Aorta (tissue), 5 donors: Measurements from ENCODE around the gene TRIM15. TPM values are rescaled to one million over a fixed set of nuclear protein-coding genes. Genes with fewer than 3 reads are reported as not detected.
"Not testable (repeated sequence)": the region's sequence is repeated elsewhere in the genome, so short reads cannot be mapped to it uniquely, and the experiment has no call there.

ENCODE experiments used
- ATAC-seq: fragments of 200-7000 bp; cut with Tn5 transposase; one replicate; pipeline ENCODE4 v1.9.1; 2022; ENCODE audit warnings: moderate library complexity; ENCODE audit not compliant: low FRiP score
- DNase-seq, 2 donors: peaks; one replicate each; pipeline ENCODE4 v3.0.0-alpha.2; 2020
- H3K27ac ChIP-seq, 2 donors: one replicate each; pipeline ENCODE4 v1.5.1; 2013; ENCODE audit warnings: low read length in 2 of 2, mild to moderate bottlenecking in 2 of 2, moderate library complexity in 2 of 2, control low read depth in 1 of 2, inconsistent platforms in 1 of 2, low read depth in 1 of 2
- H3K27me3 ChIP-seq, 2 donors: one replicate each; pipeline ENCODE4 v1.6.1; 2013; ENCODE audit warnings: control low read depth in 1 of 2, low read length in 1 of 2, mild to moderate bottlenecking in 1 of 2, moderate library complexity in 1 of 2; ENCODE audit not compliant: insufficient read depth in 2 of 2, control insufficient read depth in 1 of 2
- H3K36me3 ChIP-seq, 2 donors: one replicate each; pipeline ENCODE4 v1.6.1; 2013; ENCODE audit warnings: control low read depth in 1 of 2, low read length in 1 of 2, mild to moderate bottlenecking in 1 of 2; ENCODE audit not compliant: insufficient read depth in 2 of 2, control insufficient read depth in 1 of 2
- H3K4me1 ChIP-seq, 2 donors: one replicate each; pipeline ENCODE4 v1.6.1; 2013; ENCODE audit warnings: low read length in 2 of 2, control low read depth in 1 of 2, mild to moderate bottlenecking in 1 of 2, moderate library complexity in 1 of 2; ENCODE audit not compliant: insufficient read depth in 2 of 2, control insufficient read depth in 1 of 2
- H3K4me3 ChIP-seq, 2 donors: one replicate each; pipeline ENCODE4 v1.5.1; 2013; ENCODE audit warnings: low read length in 2 of 2, control low read depth in 1 of 2, mild to moderate bottlenecking in 1 of 2
- H3K9me3 ChIP-seq: one replicate; pipeline ENCODE4 v1.6.1; 2013; ENCODE audit warnings: mild to moderate bottlenecking, low read length; ENCODE audit not compliant: control insufficient read depth
- WGBS, 2 donors: extraction: QIAGEN DNeasy Blood & Tissue Kit; methylation state at CpG; one replicate each; pipeline ENCODE4 v1.1.7; 2013; 5-methylcytosine and 5-hydroxymethylcytosine counted together
- intact Hi-C, 2 donors: fragments of 100-400 bp; cut with DNase I; formaldehyde crosslinking; loops; one replicate each; pipeline versions ENCODE4 v1.14.2 to v1.15.0; 2022
- polyA plus RNA-seq, 2 donors: library from polyadenylated mRNA; stranded (reverse); fragments of 200-250 nt; gene quantifications; one replicate each; pipeline ENCODE4 v1.2.3, GENCODE V29; 2013
- total RNA-seq, 2 donors: library from RNA; stranded (reverse); fragmentation: NEBNext Ultra II Directional; extraction: Animal tissue kit (Norgen Biotek cat#: 25700); gene quantifications; one replicate each; pipeline ENCODE4 v1.2.1, GENCODE V29; 2021
- donor health status: healthy with polysubstance abuse.
- donor health status: Bipolar disorder and iron deficiency.
- donor health status: DM: no; HTN: no; CAD: no.
- donor health status: DM: no; HTN: no; CAD: no.
- donor health status: DM: yes; HTN: yes; CAD: no.

Gene TRIM15
- total and polyA plus RNA-seq, 4 donors = 1.6 to 7.0 TPM; not detected in 2

- H3K4me3 ChIP-seq, H3K9me3 ChIP-seq, H3K36me3 ChIP-seq, ATAC-seq, DNase-seq, H3K27me3 ChIP-seq, H3K4me1 ChIP-seq, H3K27ac ChIP-seq, intact Hi-C loops: not testable (repeated sequence)
- 90 to 96% methylated on average over 22 to 23 of the region's 23 CpGs for WGBS, 2 donors
These were observed 58.6 kb downstream of the TRIM15 start for GRCh38 chr6:30221956-30222355.

Other genes with a start within 250 kb of the TRIM15 start
- gene HLA-A, start 221.0 kb upstream of the TRIM15 start, total RNA-seq = 100 to 1,000 TPM; 468 to 599 TPM
- 100 to 1,000 TPM; 216 to 526 TPM for gene HLA-A, start 221.0 kb upstream of the TRIM15 start, polyA plus RNA-seq
- 10 to 100 TPM; 20.5 to 21.4 TPM for gene POLR1H, start 102.3 kb upstream of the TRIM15 start, total RNA-seq
- 10 to 100 TPM; 21.0 to 42.1 TPM for gene POLR1H, start 102.3 kb upstream of the TRIM15 start, polyA plus RNA-seq
- gene PPP1R11, start 96.3 kb upstream of the TRIM15 start, total RNA-seq = 10 to 100 TPM; 40.0 to 43.8 TPM
- 10 to 100 TPM; 61.6 to 66.7 TPM for gene PPP1R11, start 96.3 kb upstream of the TRIM15 start, polyA plus RNA-seq
- not detected for gene RNF39, start 87.8 kb upstream of the TRIM15 start, total RNA-seq
- gene RNF39, start 87.8 kb upstream of the TRIM15 start, polyA plus RNA-seq = under 1 TPM in 1 of 2 donors, not detected in 1; 0.26 TPM
- gene TRIM31, start 50.5 kb upstream of the TRIM15 start, total RNA-seq = not detected
- 10 to 100 TPM in 1 of 2 donors, under 1 TPM in 1; 0.79 to 13.8 TPM for gene TRIM31, start 50.5 kb upstream of the TRIM15 start, polyA plus RNA-seq
- not detected for gene TRIM40, start 27.4 kb upstream of the TRIM15 start, total RNA-seq
- 1 to 10 TPM in 1 of 2 donors, not detected in 1; 2.9 TPM for gene TRIM40, start 27.4 kb upstream of the TRIM15 start, polyA plus RNA-seq
- under 1 TPM in 1 of 2 donors, not detected in 1; 0.12 TPM for gene TRIM10, start 2.3 kb upstream of the TRIM15 start, total RNA-seq
- gene TRIM10, start 2.3 kb upstream of the TRIM15 start, polyA plus RNA-seq = under 1 TPM in 1 of 2 donors, not detected in 1; 0.13 TPM
- 10 to 100 TPM; 35.1 to 36.5 TPM for gene TRIM26, start 49.9 kb downstream of the TRIM15 start, total RNA-seq
- gene TRIM26, start 49.9 kb downstream of the TRIM15 start, polyA plus RNA-seq = 10 to 100 TPM; 20.1 to 24.3 TPM
- 10 to 100 TPM; 13.8 to 15.5 TPM for gene TRIM39, start 163.4 kb downstream of the TRIM15 start, total RNA-seq
- 10 to 100 TPM; 10.3 to 15.7 TPM for gene TRIM39, start 163.4 kb downstream of the TRIM15 start, polyA plus RNA-seq
- gene RPP21, start 181.6 kb downstream of the TRIM15 start, total RNA-seq = 10 to 100 TPM; 26.7 to 32.8 TPM
- 100 to 1,000 TPM in 1 of 2 donors, 10 to 100 TPM in 1; 78.0 to 119 TPM for gene RPP21, start 181.6 kb downstream of the TRIM15 start, polyA plus RNA-seq